HepG2 (cell line): Measurements from ENCODE around the gene FOXN3. TPM values are rescaled to one million over a fixed set of nuclear protein-coding genes. Genes with fewer than 3 reads are reported as not detected.

ENCODE experiments used
- ARID2 ChIP-seq: sonication (generic); formaldehyde crosslinking; IDR thresholded peaks from 2 replicates; pipeline ENCODE4 v1.8.1; 2022; ENCODE audit warnings: mild to moderate bottlenecking, missing genetic modification reagents, borderline replicate concordance
- CREM ChIP-seq, 2 experiments: sonication (generic) in 1 of 2; formaldehyde crosslinking in 1 of 2; IDR thresholded peaks; 2 replicates each; pipeline versions ENCODE4 v1.4.0 to v1.6.1; 2016 to 2020; ENCODE audit warnings: antibody characterized with exemption in 1 of 2, mild to moderate bottlenecking in 1 of 2, missing genetic modification reagents in 1 of 2
- MTF2 ChIP-seq: sonication (generic); formaldehyde crosslinking; IDR thresholded peaks from 2 replicates; pipeline ENCODE4 v1.5.0; 2020; ENCODE audit warnings: missing genetic modification reagents, borderline replicate concordance
- RARA ChIP-seq: IDR thresholded peaks from 2 replicates; pipeline ENCODE4 v1.6.1; 2016; ENCODE audit warnings: missing genetic modification reagents, missing compliant biosample characterization
- RBM22 ChIP-seq: fragments of 200-400 bp; formaldehyde crosslinking; optimal IDR thresholded peaks from 2 replicates; pipeline ENCODE3; 2017; ENCODE audit warnings: mild to moderate bottlenecking, low read length, moderate library complexity
- REPIN1 ChIP-seq: sonication (generic); formaldehyde crosslinking; IDR thresholded peaks from 2 replicates; pipeline ENCODE4 v1.8.0; 2022; ENCODE audit warnings: missing genetic modification reagents, low read depth, mild to moderate bottlenecking, borderline replicate concordance
- SETDB1 ChIP-seq: sonication (generic); formaldehyde crosslinking; IDR thresholded peaks from 2 replicates; pipeline ENCODE4 v1.5.1; 2020; ENCODE audit warnings: missing genetic modification reagents, mild to moderate bottlenecking, borderline replicate concordance
- THYN1 ChIP-seq: sonication (generic); formaldehyde crosslinking; IDR thresholded peaks from 2 replicates; pipeline ENCODE4 v1.8.1; 2023; ENCODE audit warnings: low read depth, mild to moderate bottlenecking, moderate library complexity, missing genetic modification reagents, borderline replicate concordance
- TMF1 ChIP-seq: sonication (generic); formaldehyde crosslinking; IDR thresholded peaks from 2 replicates; pipeline ENCODE4 v1.8.1; 2022; ENCODE audit warnings: low read depth, missing genetic modification reagents
- ZFP41 ChIP-seq: sonication (generic); formaldehyde crosslinking; IDR thresholded peaks from 2 replicates; pipeline ENCODE4 v1.4.0; 2020; ENCODE audit warnings: mild to moderate bottlenecking, missing genetic modification reagents, borderline replicate concordance
- ZNF282 ChIP-seq: fragments of 450-650 bp; IDR thresholded peaks from 2 replicates; pipeline ENCODE4 v1.6.1; 2018; ENCODE audit not compliant: partially characterized antibody
- ZNF441 ChIP-seq: sonication (generic); formaldehyde crosslinking; IDR thresholded peaks from 2 replicates; pipeline ENCODE4 v1.7.0; 2021; ENCODE audit warnings: missing genetic modification reagents, borderline replicate concordance
- ZNF547 ChIP-seq: sonication (generic); formaldehyde crosslinking; IDR thresholded peaks from 2 replicates; pipeline ENCODE4 v1.5.1; 2020; ENCODE audit warnings: mild to moderate bottlenecking, missing genetic modification reagents
- ZNF616 ChIP-seq: sonication (generic); formaldehyde crosslinking; IDR thresholded peaks from 2 replicates; pipeline ENCODE4 v1.5.0; 2020; ENCODE audit warnings: low read depth, mild to moderate bottlenecking, missing genetic modification reagents
- ZNF746 ChIP-seq: sonication (generic); formaldehyde crosslinking; IDR thresholded peaks from 2 replicates; pipeline ENCODE4 v1.8.0; 2022; ENCODE audit warnings: mild to moderate bottlenecking, missing genetic modification reagents
- ZNF878 ChIP-seq: sonication (generic); formaldehyde crosslinking; IDR thresholded peaks from 2 replicates; pipeline ENCODE4 v1.8.1; 2023; ENCODE audit warnings: mild to moderate bottlenecking, missing genetic modification reagents, moderate library complexity
- polyA plus RNA-seq, 8 experiments: library from polyadenylated mRNA; depleted of rRNA in 3 of 8; stranded (reverse) in 7 of 8; unstranded in 1 of 8; fragments of >200 nt; fragmentation: Illumina TruSeq in 4 of 8; extraction: Trizol in 4 of 8; gene quantifications; 2 replicates each; pipeline versions ENCODE4 v1.2.1 to v1.2.3, GENCODE V29; 2011 to 2016; ENCODE audit warnings: low read depth in 4 of 8, missing spikeins in 1 of 8, mixed read lengths in 1 of 8; ENCODE audit not compliant: insufficient read depth in 1 of 8
- total RNA-seq, 5 experiments: library from RNA; depleted of rRNA; stranded (reverse); fragments of >200 nt; fragmentation: Illumina TruSeq; extraction: Trizol; gene quantifications; 2 replicates each; pipeline ENCODE4 v1.2.3, GENCODE V29; 2016; ENCODE audit warnings: low read depth in 1 of 5
- TF ChIP-seq, protein P1 (sequence below): sonication (generic); formaldehyde crosslinking; conservative IDR thresholded peaks from 2 replicates; pipeline ENCODE4 v1.4.0; 2020; ENCODE audit warnings: mild to moderate bottlenecking, missing genetic modification reagents, moderate library complexity
- TF ChIP-seq, protein P2 (sequence below): sonication (generic); formaldehyde crosslinking; IDR thresholded peaks from 2 replicates; pipeline ENCODE4 v1.8.0; 2022; ENCODE audit warnings: mild to moderate bottlenecking, missing genetic modification reagents; ENCODE audit not compliant: insufficient replicate concordance
- TF ChIP-seq, protein P3 (sequence below): sonication (generic); formaldehyde crosslinking; IDR thresholded peaks from 2 replicates; pipeline ENCODE4 v1.4.0; 2020; ENCODE audit warnings: missing genetic modification reagents; ENCODE audit errors: not compliant biosample characterization
- TF ChIP-seq, protein P4 (sequence below): sonication (generic); formaldehyde crosslinking; IDR thresholded peaks from 2 replicates; pipeline ENCODE4 v1.9.0; 2022; ENCODE audit warnings: missing genetic modification reagents, mild to moderate bottlenecking, borderline replicate concordance
- TF ChIP-seq, protein P5 (sequence below): sonication (generic); formaldehyde crosslinking; IDR thresholded peaks from 2 replicates; pipeline ENCODE4 v1.9.0; 2021; ENCODE audit warnings: missing genetic modification reagents, mild to moderate bottlenecking, borderline replicate concordance

Gene FOXN3
- total and polyA plus RNA-seq, 2 of the 13 experiments (the other 11 are each of a cell fraction or from before 2014, with no cell fraction given): 32.4 to 70.2 TPM

DNA sequence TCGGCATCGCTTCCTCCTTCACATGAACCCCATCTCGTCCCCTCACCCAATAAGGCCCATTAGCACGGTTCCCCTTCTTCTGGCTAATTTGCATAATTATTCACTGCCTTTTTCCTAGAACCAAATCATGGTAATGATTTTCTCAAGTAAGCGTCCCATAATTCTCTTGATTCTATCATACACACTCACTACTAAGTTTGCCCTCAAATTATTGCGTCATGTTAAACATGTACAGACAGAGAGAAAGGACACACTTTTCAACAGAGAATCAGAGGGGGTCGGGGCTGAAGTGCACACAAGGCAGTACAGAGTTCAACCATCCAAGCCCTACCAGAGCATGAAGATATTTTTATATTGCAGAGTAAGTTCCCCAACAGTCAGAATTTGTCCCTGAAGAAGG is 256.6 kb downstream of the FOXN3 start (continued):
- TF ChIP-seq ZFP41 (CRISPR knock-in tag) (no peak), TMF1 (CRISPR knock-in tag) (no peak), RARA (CRISPR knock-in tag) (0 out of 2 replicates have a peak, but pooled peaks have one; percentile 18), THYN1 (CRISPR knock-in tag) (no peak), CREM (IDR thresholded peaks at IDR 0.05) (no peak), CREM (CRISPR knock-in tag; IDR thresholded peaks at IDR 0.05) (no peak), ZNF746 (CRISPR knock-in tag) (no peak), REPIN1 (peak; percentile 45; the same call in 1 of the 2 replicates), ZNF441 (CRISPR knock-in tag) (no peak), ARID2 (no peak), ZNF282 (no peak), RBM22 (no peak), SETDB1 (CRISPR knock-in tag) (no peak), ZNF547 (CRISPR knock-in tag) (no peak), ZNF878 (CRISPR knock-in tag) (no peak), ZNF616 (CRISPR knock-in tag) (no peak), MTF2 (no peak)
- TF ChIP-seq, protein P1, sequence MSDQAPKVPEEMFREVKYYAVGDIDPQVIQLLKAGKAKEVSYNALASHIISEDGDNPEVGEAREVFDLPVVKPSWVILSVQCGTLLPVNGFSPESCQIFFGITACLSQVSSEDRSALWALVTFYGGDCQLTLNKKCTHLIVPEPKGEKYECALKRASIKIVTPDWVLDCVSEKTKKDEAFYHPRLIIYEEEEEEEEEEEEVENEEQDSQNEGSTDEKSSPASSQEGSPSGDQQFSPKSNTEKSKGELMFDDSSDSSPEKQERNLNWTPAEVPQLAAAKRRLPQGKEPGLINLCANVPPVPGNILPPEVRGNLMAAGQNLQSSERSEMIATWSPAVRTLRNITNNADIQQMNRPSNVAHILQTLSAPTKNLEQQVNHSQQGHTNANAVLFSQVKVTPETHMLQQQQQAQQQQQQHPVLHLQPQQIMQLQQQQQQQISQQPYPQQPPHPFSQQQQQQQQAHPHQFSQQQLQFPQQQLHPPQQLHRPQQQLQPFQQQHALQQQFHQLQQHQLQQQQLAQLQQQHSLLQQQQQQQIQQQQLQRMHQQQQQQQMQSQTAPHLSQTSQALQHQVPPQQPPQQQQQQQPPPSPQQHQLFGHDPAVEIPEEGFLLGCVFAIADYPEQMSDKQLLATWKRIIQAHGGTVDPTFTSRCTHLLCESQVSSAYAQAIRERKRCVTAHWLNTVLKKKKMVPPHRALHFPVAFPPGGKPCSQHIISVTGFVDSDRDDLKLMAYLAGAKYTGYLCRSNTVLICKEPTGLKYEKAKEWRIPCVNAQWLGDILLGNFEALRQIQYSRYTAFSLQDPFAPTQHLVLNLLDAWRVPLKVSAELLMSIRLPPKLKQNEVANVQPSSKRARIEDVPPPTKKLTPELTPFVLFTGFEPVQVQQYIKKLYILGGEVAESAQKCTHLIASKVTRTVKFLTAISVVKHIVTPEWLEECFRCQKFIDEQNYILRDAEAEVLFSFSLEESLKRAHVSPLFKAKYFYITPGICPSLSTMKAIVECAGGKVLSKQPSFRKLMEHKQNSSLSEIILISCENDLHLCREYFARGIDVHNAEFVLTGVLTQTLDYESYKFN: 0 out of 2 replicates have a peak, but pooled peaks have one; percentile 15
- TF ChIP-seq, protein P2, sequence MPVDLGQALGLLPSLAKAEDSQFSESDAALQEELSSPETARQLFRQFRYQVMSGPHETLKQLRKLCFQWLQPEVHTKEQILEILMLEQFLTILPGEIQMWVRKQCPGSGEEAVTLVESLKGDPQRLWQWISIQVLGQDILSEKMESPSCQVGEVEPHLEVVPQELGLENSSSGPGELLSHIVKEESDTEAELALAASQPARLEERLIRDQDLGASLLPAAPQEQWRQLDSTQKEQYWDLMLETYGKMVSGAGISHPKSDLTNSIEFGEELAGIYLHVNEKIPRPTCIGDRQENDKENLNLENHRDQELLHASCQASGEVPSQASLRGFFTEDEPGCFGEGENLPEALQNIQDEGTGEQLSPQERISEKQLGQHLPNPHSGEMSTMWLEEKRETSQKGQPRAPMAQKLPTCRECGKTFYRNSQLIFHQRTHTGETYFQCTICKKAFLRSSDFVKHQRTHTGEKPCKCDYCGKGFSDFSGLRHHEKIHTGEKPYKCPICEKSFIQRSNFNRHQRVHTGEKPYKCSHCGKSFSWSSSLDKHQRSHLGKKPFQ (CRISPR knock-in tag): no peak
- TF ChIP-seq, protein P3, sequence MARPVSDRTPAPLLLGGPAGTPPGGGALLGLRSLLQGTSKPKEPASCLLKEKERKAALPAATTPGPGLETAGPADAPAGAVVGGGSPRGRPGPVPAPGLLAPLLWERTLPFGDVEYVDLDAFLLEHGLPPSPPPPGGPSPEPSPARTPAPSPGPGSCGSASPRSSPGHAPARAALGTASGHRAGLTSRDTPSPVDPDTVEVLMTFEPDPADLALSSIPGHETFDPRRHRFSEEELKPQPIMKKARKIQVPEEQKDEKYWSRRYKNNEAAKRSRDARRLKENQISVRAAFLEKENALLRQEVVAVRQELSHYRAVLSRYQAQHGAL (CRISPR knock-in tag): no peak
- TF ChIP-seq, protein P4, sequence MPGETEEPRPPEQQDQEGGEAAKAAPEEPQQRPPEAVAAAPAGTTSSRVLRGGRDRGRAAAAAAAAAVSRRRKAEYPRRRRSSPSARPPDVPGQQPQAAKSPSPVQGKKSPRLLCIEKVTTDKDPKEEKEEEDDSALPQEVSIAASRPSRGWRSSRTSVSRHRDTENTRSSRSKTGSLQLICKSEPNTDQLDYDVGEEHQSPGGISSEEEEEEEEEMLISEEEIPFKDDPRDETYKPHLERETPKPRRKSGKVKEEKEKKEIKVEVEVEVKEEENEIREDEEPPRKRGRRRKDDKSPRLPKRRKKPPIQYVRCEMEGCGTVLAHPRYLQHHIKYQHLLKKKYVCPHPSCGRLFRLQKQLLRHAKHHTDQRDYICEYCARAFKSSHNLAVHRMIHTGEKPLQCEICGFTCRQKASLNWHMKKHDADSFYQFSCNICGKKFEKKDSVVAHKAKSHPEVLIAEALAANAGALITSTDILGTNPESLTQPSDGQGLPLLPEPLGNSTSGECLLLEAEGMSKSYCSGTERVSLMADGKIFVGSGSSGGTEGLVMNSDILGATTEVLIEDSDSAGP (CRISPR knock-in tag): no peak
- TF ChIP-seq, protein P5, sequence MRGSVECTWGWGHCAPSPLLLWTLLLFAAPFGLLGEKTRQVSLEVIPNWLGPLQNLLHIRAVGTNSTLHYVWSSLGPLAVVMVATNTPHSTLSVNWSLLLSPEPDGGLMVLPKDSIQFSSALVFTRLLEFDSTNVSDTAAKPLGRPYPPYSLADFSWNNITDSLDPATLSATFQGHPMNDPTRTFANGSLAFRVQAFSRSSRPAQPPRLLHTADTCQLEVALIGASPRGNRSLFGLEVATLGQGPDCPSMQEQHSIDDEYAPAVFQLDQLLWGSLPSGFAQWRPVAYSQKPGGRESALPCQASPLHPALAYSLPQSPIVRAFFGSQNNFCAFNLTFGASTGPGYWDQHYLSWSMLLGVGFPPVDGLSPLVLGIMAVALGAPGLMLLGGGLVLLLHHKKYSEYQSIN (CRISPR knock-in tag): no peak
